K562 (cell line): ENCODE data around the gene ADGRG1. TPM values are rescaled to one million over a fixed set of nuclear protein-coding genes. Genes with fewer than 3 reads are reported as not detected.
A peak's percentile ranks its signal among the peaks of the same experiment; 100 is the strongest.

Experiments used
- ARID1B ChIP-seq: fragments of 450-650 bp; IDR thresholded peaks from 2 replicates; pipeline ENCODE4 v1.6.1; 2016; ENCODE audit warnings: antibody characterized with exemption, mild to moderate bottlenecking, inconsistent platforms
- CBX1 ChIP-seq: sonication (generic); IDR thresholded peaks from 2 replicates; pipeline ENCODE4 v1.6.1; 2016; ENCODE audit warnings: antibody characterized with exemption, low read depth, mild to moderate bottlenecking
- GTF2A2 ChIP-seq: IDR thresholded peaks from 2 replicates; pipeline ENCODE4 v1.6.1; 2016; ENCODE audit warnings: mild to moderate bottlenecking, missing genetic modification characterization, missing compliant biosample characterization
- GTF2F1 ChIP-seq: IDR thresholded peaks from 2 replicates; pipeline ENCODE4 v1.6.1; 2011; ENCODE audit warnings: low read depth, low read length, improper control_type of control experiment
- HDAC1 ChIP-seq, 2 experiments: fragments of 450-650 bp; IDR thresholded peaks; 2 replicates each; pipeline ENCODE4 v1.6.1; 2016 to 2017; ENCODE audit warnings: inconsistent platforms in 1 of 2, mild to moderate bottlenecking in 1 of 2, moderate library complexity in 1 of 2
- MAFK ChIP-seq: IDR thresholded peaks from 2 replicates; pipeline ENCODE4 v1.6.1; 2011; ENCODE audit warnings: low read length, improper control_type of control experiment
- NUFIP1 ChIP-seq: fragments of 450-650 bp; IDR thresholded peaks from 2 replicates; pipeline ENCODE4 v1.6.1; 2018; ENCODE audit not compliant: partially characterized antibody
- PTBP1 ChIP-seq: fragments of 200-400 bp; formaldehyde crosslinking; IDR thresholded peaks from 2 replicates; pipeline ENCODE4 v1.6.1; 2017; ENCODE audit warnings: low read depth, low read length
- SREBF2 ChIP-seq: sonication (generic); formaldehyde crosslinking; IDR thresholded peaks from 2 replicates; pipeline ENCODE4 v1.4.0; 2020; ENCODE audit warnings: mild to moderate bottlenecking, missing genetic modification reagents
- TOE1 ChIP-seq, 2 experiments: fragments of 450-650 bp in 1 of 2; sonication (generic) in 1 of 2; formaldehyde crosslinking in 1 of 2; IDR thresholded peaks; 2 replicates each; pipeline versions ENCODE4 v1.7.1 to v1.8.0; 2016 to 2022; ENCODE audit warnings: borderline replicate concordance in 2 of 2, mild to moderate bottlenecking in 2 of 2, antibody characterized with exemption in 1 of 2, inconsistent platforms in 1 of 2, low read depth in 1 of 2, missing genetic modification reagents in 1 of 2, moderate library complexity in 1 of 2
- WHSC1 ChIP-seq: IDR thresholded peaks from one replicate; pipeline ENCODE4 v1.6.1; 2012; ENCODE audit warnings: low read length, control low read depth, inconsistent platforms
- polyA plus RNA-seq, 8 experiments: library from polyadenylated mRNA; depleted of rRNA in 4 of 8; stranded (reverse) in 5 of 8; unstranded in 3 of 8; fragments of >200 nt; fragmentation: Nextera tagmentation in 2 of 8; fragmentation: Illumina TruSeq in 1 of 8; extraction: Ambion mirVana in 2 of 8; extraction: Trizol in 1 of 8; gene quantifications; 2 replicates each; pipeline versions ENCODE4 v1.2.1 to v1.2.3, GENCODE V29; 2011 to 2014; ENCODE audit warnings: inconsistent platforms in 1 of 8, missing spikeins in 1 of 8
- total RNA-seq, 7 experiments: library from RNA; depleted of rRNA in 6 of 7; stranded (reverse); fragments of >200 nt in 6 of 7; fragmentation: Illumina TruSeq in 2 of 7; extraction: Trizol in 2 of 7; gene quantifications; 2 replicates each; pipeline versions ENCODE4 v1.2.1 to v1.2.3, GENCODE V29; 2011 to 2021; ENCODE audit warnings: low replicate concordance in 1 of 7
- TF ChIP-seq, protein P1 (sequence below): fragments of 450-650 bp; IDR thresholded peaks from 2 replicates; pipeline ENCODE4 v1.6.1; 2017; ENCODE audit warnings: antibody characterized with exemption
- TF ChIP-seq, protein P2 (sequence below): fragments of 200-800 bp; sonication (Bioruptor generic); IDR thresholded peaks from 2 replicates; pipeline ENCODE4 v1.6.1; 2017; ENCODE audit warnings: missing genetic modification characterization, missing compliant biosample characterization
- TF ChIP-seq, protein P3 (sequence below): sonication (generic); formaldehyde crosslinking; IDR thresholded peaks from 2 replicates; pipeline ENCODE4 v1.8.0; 2022; ENCODE audit warnings: missing genetic modification reagents, mild to moderate bottlenecking, borderline replicate concordance
- TF ChIP-seq, protein P4 (sequence below): fragments of 250-450 bp; sonication (Bioruptor Pico); IDR thresholded peaks from 2 replicates; pipeline ENCODE4 v1.5.0; 2020; ENCODE audit warnings: mild to moderate bottlenecking
- TF ChIP-seq, protein P5 (sequence below): conservative IDR thresholded peaks from 2 replicates; pipeline ENCODE4 v1.6.1; 2011; ENCODE audit warnings: low read depth, mild to moderate bottlenecking, low read length; ENCODE audit not compliant: control insufficient read depth
- TF ChIP-seq, protein P6 (sequence below): fragments of 450-650 bp; conservative IDR thresholded peaks from 2 replicates; pipeline ENCODE4 v1.6.1; 2016; ENCODE audit warnings: missing genetic modification characterization, low read depth, mild to moderate bottlenecking, control low read depth, missing compliant biosample characterization

ADGRG1 gene
- total and polyA plus RNA-seq, 9 of the 15 experiments (the other 6 are each of a cell fraction or from before 2014, with no cell fraction given) = 0.04 to 0.31 (median 0.16) TPM; not detected in 6

DNA sequence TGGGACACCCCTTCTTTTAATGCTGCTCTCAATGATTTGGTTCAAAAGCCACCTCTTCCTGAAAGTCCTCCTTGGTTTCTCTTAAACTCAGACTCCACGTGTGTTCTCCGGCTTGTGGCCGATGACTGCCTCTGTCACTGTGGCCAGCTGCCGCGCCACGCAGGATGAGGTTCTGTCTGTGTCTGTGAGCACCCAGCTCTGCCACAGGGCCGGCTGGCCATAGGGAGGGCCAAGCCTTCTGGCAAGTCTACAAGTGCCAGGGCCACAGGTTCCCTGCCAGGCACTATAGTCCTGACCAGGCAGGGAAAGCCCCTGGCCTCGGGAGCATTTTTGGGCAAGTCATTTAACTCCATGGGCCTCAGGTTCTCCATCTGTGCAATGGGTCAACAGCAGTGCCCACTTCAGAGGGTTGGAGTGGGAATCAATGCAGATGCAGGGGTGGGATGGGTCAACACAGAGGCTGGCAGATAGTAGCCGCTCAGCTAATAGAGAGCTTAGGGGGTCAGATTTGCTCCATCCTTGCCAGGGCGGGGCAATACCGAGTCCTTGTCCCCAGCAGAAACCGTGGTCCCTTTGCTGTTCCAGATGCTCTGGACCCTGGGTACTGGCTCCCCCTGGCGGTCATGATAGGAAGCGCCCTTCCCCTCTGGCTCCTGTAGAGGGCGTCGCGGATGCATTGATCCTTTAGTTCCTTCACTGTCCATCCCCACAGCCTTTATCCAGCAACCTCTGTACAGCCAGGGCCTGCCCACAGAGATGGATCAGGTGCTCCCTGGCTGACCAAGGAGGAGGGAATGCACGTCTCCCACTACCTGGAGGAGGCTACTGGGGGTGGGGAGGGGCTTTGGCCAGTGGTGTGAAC, 20.4 kb downstream of the ADGRG1 start (continued):
- TF ChIP-seq, protein P1, sequence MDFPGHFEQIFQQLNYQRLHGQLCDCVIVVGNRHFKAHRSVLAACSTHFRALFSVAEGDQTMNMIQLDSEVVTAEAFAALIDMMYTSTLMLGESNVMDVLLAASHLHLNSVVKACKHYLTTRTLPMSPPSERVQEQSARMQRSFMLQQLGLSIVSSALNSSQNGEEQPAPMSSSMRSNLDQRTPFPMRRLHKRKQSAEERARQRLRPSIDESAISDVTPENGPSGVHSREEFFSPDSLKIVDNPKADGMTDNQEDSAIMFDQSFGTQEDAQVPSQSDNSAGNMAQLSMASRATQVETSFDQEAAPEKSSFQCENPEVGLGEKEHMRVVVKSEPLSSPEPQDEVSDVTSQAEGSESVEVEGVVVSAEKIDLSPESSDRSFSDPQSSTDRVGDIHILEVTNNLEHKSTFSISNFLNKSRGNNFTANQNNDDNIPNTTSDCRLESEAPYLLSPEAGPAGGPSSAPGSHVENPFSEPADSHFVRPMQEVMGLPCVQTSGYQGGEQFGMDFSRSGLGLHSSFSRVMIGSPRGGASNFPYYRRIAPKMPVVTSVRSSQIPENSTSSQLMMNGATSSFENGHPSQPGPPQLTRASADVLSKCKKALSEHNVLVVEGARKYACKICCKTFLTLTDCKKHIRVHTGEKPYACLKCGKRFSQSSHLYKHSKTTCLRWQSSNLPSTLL = no peak
- TF ChIP-seq, protein P2, sequence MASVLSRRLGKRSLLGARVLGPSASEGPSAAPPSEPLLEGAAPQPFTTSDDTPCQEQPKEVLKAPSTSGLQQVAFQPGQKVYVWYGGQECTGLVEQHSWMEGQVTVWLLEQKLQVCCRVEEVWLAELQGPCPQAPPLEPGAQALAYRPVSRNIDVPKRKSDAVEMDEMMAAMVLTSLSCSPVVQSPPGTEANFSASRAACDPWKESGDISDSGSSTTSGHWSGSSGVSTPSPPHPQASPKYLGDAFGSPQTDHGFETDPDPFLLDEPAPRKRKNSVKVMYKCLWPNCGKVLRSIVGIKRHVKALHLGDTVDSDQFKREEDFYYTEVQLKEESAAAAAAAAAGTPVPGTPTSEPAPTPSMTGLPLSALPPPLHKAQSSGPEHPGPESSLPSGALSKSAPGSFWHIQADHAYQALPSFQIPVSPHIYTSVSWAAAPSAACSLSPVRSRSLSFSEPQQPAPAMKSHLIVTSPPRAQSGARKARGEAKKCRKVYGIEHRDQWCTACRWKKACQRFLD (CRISPR knock-in tag) = no peak
- TF ChIP-seq NUFIP1 (no peak), MAFK (no peak), GTF2F1 (no peak), TOE1 (IDR thresholded peaks at IDR 0.05; ENCODE audit: borderline replicate concordance) (peak; percentile 54; the same call in 1 of the 2 replicates), TOE1 (CRISPR knock-in tag; IDR thresholded peaks at IDR 0.05; ENCODE audit: borderline replicate concordance, low read depth) (no peak), SREBF2 (CRISPR knock-in tag) (no peak), PTBP1 (0 out of 2 replicates have a peak, but pooled peaks have one; percentile 12), ARID1B (no peak), WHSC1 (no peak), GTF2A2 (tag) (no peak), HDAC1 (IDR thresholded peaks at IDR 0.05) (0 out of 4 replicates have a peak, but pooled peaks of 1 of the 2 experiments have one; percentile 9), CBX1 (peak; percentile 71)
- TF ChIP-seq, protein P3, sequence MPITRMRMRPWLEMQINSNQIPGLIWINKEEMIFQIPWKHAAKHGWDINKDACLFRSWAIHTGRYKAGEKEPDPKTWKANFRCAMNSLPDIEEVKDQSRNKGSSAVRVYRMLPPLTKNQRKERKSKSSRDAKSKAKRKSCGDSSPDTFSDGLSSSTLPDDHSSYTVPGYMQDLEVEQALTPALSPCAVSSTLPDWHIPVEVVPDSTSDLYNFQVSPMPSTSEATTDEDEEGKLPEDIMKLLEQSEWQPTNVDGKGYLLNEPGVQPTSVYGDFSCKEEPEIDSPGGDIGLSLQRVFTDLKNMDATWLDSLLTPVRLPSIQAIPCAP (CRISPR knock-in tag) = no peak
- TF ChIP-seq, protein P4, sequence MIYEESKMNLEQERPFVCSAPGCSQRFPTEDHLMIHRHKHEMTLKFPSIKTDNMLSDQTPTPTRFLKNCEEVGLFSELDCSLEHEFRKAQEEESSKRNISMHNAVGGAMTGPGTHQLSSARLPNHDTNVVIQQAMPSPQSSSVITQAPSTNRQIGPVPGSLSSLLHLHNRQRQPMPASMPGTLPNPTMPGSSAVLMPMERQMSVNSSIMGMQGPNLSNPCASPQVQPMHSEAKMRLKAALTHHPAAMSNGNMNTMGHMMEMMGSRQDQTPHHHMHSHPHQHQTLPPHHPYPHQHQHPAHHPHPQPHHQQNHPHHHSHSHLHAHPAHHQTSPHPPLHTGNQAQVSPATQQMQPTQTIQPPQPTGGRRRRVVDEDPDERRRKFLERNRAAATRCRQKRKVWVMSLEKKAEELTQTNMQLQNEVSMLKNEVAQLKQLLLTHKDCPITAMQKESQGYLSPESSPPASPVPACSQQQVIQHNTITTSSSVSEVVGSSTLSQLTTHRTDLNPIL (CRISPR knock-in tag) = no peak
- TF ChIP-seq, protein P5, sequence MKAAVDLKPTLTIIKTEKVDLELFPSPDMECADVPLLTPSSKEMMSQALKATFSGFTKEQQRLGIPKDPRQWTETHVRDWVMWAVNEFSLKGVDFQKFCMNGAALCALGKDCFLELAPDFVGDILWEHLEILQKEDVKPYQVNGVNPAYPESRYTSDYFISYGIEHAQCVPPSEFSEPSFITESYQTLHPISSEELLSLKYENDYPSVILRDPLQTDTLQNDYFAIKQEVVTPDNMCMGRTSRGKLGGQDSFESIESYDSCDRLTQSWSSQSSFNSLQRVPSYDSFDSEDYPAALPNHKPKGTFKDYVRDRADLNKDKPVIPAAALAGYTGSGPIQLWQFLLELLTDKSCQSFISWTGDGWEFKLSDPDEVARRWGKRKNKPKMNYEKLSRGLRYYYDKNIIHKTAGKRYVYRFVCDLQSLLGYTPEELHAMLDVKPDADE = no peak
- TF ChIP-seq, protein P6, sequence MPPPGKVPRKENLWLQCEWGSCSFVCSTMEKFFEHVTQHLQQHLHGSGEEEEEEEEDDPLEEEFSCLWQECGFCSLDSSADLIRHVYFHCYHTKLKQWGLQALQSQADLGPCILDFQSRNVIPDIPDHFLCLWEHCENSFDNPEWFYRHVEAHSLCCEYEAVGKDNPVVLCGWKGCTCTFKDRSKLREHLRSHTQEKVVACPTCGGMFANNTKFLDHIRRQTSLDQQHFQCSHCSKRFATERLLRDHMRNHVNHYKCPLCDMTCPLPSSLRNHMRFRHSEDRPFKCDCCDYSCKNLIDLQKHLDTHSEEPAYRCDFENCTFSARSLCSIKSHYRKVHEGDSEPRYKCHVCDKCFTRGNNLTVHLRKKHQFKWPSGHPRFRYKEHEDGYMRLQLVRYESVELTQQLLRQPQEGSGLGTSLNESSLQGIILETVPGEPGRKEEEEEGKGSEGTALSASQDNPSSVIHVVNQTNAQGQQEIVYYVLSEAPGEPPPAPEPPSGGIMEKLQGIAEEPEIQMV = no peak
